ENCODE measurements around the gene C1QA.

Gene C1QA

DNA sequence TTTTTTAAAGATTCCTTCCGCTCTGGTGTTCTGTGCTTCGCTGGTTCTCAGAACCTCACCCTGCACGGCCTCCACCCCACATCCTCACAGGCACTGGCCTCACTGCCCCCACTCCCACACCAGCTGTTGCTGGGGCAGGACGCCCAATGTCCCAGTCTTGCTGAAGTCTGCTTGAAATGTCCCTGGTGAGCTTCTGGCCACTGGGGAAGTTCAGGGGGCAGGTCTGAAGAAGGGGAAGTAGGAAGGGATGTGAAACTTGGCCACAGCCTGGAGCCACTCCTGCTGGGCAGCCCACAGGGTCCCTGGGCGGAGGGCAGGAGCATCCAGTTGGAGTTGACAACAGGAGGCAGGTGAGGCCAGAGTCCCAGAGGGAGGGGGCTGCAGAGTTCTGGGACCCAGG lies at the start of gene C1QA:
Gene C1QA, plus strand, starts transcription at position 276 of the 400 bp plus-strand sequence. CDS start 989 bp downstream, outside the sequence.
- no peak for DNase-seq (ENCODE audit: low spot score)

GRCh38 chr1:22587247-22587646 lies 49.2 kb upstream of the C1QA start:
- no peak for DNase-seq (ENCODE audit: low spot score)

DNA sequence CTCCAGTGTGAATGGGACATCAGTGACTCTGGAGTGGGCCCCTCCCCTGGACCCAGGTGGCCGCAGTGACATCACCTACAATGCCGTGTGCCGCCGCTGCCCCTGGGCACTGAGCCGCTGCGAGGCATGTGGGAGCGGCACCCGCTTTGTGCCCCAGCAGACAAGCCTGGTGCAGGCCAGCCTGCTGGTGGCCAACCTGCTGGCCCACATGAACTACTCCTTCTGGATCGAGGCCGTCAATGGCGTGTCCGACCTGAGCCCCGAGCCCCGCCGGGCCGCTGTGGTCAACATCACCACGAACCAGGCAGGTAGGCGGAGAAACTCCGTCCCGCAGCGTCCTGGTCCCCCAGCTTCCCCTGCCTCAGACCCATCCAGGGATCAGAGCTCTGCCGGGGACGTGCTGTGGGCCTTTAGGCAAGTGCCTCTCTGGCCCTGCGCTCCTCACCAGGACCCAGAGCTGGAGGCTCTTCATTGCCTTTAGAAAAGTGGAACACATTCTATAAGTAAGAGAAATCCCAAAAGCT lies 47.5 kb upstream of the C1QA start:
- DNase-seq (ENCODE audit: low spot score): no peak

DNA sequence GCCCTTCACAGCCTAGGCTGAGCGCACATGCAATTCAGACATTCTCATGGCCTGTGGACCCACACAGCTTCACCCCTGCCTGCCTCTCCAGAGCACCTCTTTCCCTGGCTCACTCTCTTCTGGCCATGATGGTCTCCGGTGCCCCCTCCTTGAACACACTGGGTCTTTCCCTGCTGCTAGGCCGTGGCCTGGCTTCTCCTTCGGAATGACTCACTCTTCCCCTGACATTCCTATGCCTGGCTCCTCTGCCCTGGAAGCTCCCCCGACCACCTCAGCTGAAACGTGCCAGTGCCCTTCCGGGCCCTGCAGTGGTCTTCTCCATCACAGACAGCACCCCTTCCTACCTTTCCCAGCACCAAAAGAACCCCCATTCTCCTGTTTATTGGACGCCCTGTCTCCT lies 44.9 kb upstream of the C1QA start:
- DNase-seq (ENCODE audit: low spot score): no peak

GRCh38 chr1:22592051-22592450 lies 44.4 kb upstream of the C1QA start:
- no peak for DNase-seq (ENCODE audit: low spot score)

- DNase-seq (ENCODE audit: low spot score): peak; percentile 22
Observed at GRCh38 chr1:22592919-22593790, 43.3 kb upstream of the C1QA start.

DNA sequence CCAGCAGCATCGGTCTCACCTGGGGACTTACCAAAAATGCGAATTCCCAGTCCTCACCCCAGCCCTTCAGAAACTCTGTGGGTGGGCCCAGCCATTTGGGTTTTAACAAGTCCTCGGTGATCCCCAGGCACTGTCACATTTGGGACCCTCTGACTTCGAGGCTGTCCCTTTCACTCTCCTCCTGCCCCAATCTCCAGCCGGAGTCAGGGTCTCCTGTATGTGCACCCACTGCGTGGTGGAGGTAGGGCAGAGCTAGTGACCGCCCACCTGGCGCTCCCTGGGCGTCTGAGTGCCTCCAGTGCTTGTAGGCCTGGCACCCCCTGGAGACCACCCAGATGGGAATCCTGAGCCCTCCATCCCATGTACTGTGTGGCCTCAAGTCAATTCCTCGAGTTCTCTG lies 42.0 kb upstream of the C1QA start:
- DNase-seq (ENCODE audit: low spot score): no peak

- no peak for DNase-seq (ENCODE audit: low spot score)
Observed at GRCh38 chr1:22595108-22595507, 41.3 kb upstream of the C1QA start.

GRCh38 chr1:22597301-22597965 lies 39.0 kb upstream of the C1QA start:
- no peak for DNase-seq (ENCODE audit: low spot score)

- DNase-seq (ENCODE audit: low spot score): no peak
Observed at GRCh38 chr1:22597996-22598395, 38.4 kb upstream of the C1QA start.

DNA sequence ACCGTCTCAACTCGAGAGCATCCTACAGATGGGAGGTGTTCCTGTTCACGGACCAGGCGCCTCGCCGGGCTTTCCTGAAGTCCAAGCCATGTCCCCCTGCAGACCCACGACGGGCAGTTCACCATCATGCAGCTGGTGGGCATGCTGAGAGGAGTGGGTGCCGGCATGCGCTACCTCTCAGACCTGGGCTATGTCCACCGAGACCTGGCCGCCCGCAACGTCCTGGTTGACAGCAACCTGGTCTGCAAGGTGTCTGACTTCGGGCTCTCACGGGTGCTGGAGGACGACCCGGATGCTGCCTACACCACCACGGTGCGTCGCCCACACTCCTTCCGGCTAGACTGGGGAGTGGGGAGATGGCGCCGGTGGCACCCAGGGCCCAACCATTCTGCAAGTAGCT lies 37.7 kb upstream of the C1QA start:
- DNase-seq (ENCODE audit: low spot score): no peak

DNA sequence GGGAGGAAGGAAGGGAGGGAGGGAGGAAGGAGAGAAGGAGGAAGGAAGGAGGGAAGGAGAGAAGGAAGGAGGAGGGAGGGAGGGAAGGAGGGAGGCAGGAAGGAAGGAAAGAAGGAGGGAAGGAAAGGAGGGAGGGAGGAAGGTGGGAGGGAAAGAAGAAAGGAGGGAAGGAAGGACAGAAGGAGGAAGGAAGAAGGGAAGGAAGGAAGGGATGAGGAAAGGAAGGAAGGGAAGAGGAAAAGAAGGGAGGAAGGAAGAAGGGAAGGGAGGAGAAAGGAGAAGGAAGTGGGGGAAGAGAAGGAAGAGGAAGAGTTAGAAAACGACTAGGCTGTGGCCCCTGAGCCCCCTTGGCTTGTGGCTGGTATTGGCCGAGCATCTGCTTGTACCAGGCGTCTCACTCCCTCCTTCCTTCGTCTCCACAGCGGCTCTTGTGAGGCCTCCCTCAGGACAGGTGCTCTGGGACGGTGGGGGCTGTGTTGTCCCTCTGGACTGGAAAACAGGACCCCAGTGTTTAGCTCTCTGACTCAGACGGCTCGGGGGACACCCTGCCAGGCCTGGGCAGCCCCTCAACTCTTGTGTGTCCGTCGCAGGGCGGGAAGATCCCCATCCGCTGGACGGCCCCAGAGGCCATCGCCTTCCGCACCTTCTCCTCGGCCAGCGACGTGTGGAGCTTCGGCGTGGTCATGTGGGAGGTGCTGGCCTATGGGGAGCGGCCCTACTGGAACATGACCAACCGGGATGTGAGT lies 36.2 kb upstream of the C1QA start:
- DNase-seq (ENCODE audit: low spot score): no peak

GRCh38 chr1:22600817-22601605 lies 35.4 kb upstream of the C1QA start:
- no peak for DNase-seq (ENCODE audit: low spot score)

- DNase-seq (ENCODE audit: low spot score): no peak
Observed at GRCh38 chr1:22601610-22602009, 34.8 kb upstream of the C1QA start.

- DNase-seq (ENCODE audit: low spot score): no peak
Observed at GRCh38 chr1:22602060-22602740, 34.2 kb upstream of the C1QA start.

DNA sequence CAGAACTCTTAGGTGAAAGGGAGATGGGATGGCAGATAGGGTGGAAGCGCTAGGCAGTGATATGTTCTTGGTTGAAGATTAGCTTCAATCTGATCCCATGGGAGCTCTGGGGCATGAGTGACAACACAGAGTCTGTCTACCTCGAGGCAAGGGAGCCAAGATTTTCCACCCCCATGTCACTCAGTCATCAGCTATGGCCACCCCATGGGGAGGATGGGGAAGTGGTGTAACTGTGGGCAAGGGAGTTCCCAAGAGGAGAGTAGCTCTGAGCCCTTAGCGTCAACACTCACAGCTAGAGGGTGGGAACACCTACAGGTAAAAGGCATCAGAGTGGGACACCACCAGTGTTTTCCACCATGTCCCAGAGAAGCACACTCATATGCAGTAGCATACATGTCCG lies 30.3 kb upstream of the C1QA start:
- DNase-seq (ENCODE audit: low spot score): no peak

- no peak for DNase-seq (ENCODE audit: low spot score)
Observed at GRCh38 chr1:22607154-22607553, 29.3 kb upstream of the C1QA start.

DNA sequence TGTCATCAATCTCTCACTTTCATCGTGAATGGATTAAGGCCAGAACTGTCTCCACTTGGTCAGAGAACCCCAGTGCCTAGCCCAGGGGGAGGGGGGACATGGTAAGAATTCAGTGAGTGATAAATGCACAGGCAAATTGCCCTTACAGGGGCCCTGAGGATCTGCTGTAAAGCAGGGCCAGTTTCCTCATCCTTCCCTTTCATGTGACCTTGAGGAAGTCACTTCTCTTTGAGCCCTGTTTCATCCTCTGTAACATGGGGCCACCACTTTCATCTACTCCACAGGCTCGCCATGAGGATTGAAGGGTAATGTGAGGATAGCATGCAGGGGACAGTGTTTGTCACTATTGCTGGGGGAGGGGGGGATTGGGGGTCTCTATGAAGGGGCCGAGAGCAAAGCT lies 28.1 kb upstream of the C1QA start:
- DNase-seq (ENCODE audit: low spot score): no peak

- no peak for DNase-seq (ENCODE audit: low spot score)
Observed at GRCh38 chr1:22609291-22609690, 27.1 kb upstream of the C1QA start.

DNA sequence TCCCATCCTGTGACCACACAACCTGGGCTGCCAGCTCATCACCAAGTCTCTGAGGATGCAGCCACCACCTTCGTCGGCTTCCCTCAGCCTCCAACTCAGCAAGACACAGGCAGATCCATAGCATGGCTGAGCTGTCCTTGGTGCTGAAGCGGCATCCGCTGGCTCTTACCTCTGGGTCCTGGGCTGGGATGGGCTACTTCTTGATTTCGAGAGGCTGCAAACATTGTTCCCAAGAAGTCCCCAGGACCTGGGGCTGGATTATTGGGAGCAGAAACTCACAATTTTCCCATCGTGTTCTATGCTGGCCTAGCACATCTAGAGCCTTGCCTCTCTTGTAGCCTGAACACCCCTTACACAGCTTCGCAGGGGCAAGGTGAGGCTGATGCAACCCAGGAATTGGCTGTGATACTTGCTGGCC lies 24.9 kb upstream of the C1QA start:
- DNase-seq (ENCODE audit: low spot score): peak; percentile 44

Data from SW480 (cell line).